Heart right ventricle (tissue), 16 donors: Measurements from ENCODE around the gene SETBP1. TPM values are rescaled to one million over a fixed set of nuclear protein-coding genes. Genes with fewer than 3 reads are reported as not detected.

Source experiments
- ATAC-seq, 8 donors: fragments of 200-7000 bp; cut with Tn5 transposase; one replicate each; pipeline ENCODE4 v1.9.1; 2020; ENCODE audit warnings: mild to moderate bottlenecking in 8 of 8, moderate library complexity in 8 of 8, moderate number of reproducible peaks in 1 of 8
- DNase-seq, 2 donors: peaks; one replicate each; pipeline ENCODE4 v3.0.0-alpha.2; 2020
- H3K27ac ChIP-seq, 10 donors: fragments of 200-600 bp; sonication (generic) in 2 of 10; one replicate each; pipeline versions ENCODE4 v1.5.0 to v1.8.0; 2020 to 2022; ENCODE audit warnings: mild to moderate bottlenecking in 3 of 10
- H3K27me3 ChIP-seq, 7 donors: fragments of 200-600 bp; one replicate each; pipeline ENCODE4 v1.8.0; 2021 to 2022; ENCODE audit warnings: mild to moderate bottlenecking in 2 of 7
- H3K36me3 ChIP-seq, 9 donors: fragments of 200-600 bp; sonication (generic) in 1 of 9; one replicate each; pipeline versions ENCODE4 v1.5.0 to v1.8.0; 2020 to 2022; ENCODE audit warnings: mild to moderate bottlenecking in 2 of 9
- H3K4me1 ChIP-seq, 9 donors: fragments of 200-600 bp; sonication (generic) in 1 of 9; one replicate each; pipeline versions ENCODE4 v1.5.0 to v1.8.0; 2020 to 2022; ENCODE audit warnings: mild to moderate bottlenecking in 4 of 9
- H3K4me3 ChIP-seq, 10 donors: fragments of 200-600 bp; sonication (generic) in 2 of 10; one replicate each; pipeline versions ENCODE4 v1.5.0 to v1.8.0; 2020 to 2022; ENCODE audit warnings: mild to moderate bottlenecking in 7 of 10, moderate library complexity in 2 of 10
- H3K9me3 ChIP-seq, 11 donors: fragments of 200-600 bp in 10 of 11; sonication (generic) in 2 of 11; one replicate each; pipeline versions ENCODE4 v1.5.0 to v1.8.0; 2013 to 2022; ENCODE audit warnings: mild to moderate bottlenecking in 2 of 11, control low read depth in 1 of 11, moderate library complexity in 1 of 11
- CTCF ChIP-seq, 9 donors: fragments of 200-600 bp; sonication (generic) in 2 of 9; IDR thresholded peaks; one replicate each; pipeline versions ENCODE4 v1.5.0 to v1.8.0; 2021 to 2022; ENCODE audit warnings: antibody characterized with exemption in 9 of 9, mild to moderate bottlenecking in 5 of 9, moderate library complexity in 1 of 9
- WGBS, 2 donors: extraction: QIAGEN DNeasy Blood & Tissue Kit; methylation state at CpG; one replicate each; pipeline ENCODE4 v1.1.7; 2013; ENCODE audit warnings: inconsistent platforms in 1 of 2; 5-methylcytosine and 5-hydroxymethylcytosine counted together
- intact Hi-C, 10 donors: fragments of 100-400 bp; cut with DNase I; formaldehyde crosslinking; loops; one replicate each; pipeline versions ENCODE4 v1.11.1 to v1.14.2; 2022
- polyA plus RNA-seq, 2 donors: library from polyadenylated mRNA; stranded (reverse); fragments of 200-250 nt; gene quantifications; one replicate each; pipeline ENCODE4 v1.2.3, GENCODE V29; 2013
- total RNA-seq, 10 donors: library from RNA; stranded (reverse); fragmentation: NEBNext Ultra II Directional in 3 of 10; extraction: Animal tissue kit (Norgen Biotek cat#: 25700) in 3 of 10; gene quantifications; one replicate each; pipeline versions ENCODE4 v1.2.1 to v1.2.4, GENCODE V29; 2021 to 2023
- donor health status: Arrhythmogenic right ventricular cardiomyopathy.
- donor health status: ischemic (EF 13 %, LVEDD 7.1; RV severe dilation, severe dysfunction).
- donor health status: healthy with polysubstance abuse.
- donor health status: DM: no; HTN: yes; CAD: no.
- donor health status: DM: no; HTN: no; CAD: no.
- donor health status: ischemic (EF 25% LVEDD 6.9; RV normal size, moderate dysfunction).
- donor health status: ischemic (EF 25% LVEDD 5.7; RV mildly dilated, moderate dysfunction).
- donor health status: healthy.
- donor health status: DM: yes; HTN: yes; CAD: no.
- donor health status: Ischemic cardiomyopathy.
- donor health status: ischemic (EF 35%, LVEDD 5.7; RV mildly dilated, moderate dysfunction).
- donor health status: nonischemic (EF 11% LVEDD 7.7; RV severe dilation, severe dysfunction).
- donor health status: DM: yes; HTN: yes; CAD: no.
- donor health status: PGD.
- donor health status: ischemic (EF 29% LVEDD 5.4; RV normal size, mild dysfunction).
- donor health status: nonischemic (EF 23%, LVEDD 6.1; RV moderate dilation, normal function).

The SETBP1 gene
- total and polyA plus RNA-seq, 12 donors = 0.71 to 12.2 (median 6.1) TPM

- 81 to 94% methylated on average over 2 of the region's 2 CpGs for WGBS, 2 donors
- no peak overlapping the region for H3K27ac ChIP-seq
- no peak overlapping the region for H3K4me3 ChIP-seq
- DNase-seq = no peak
- no peaks in the 10 kb centered on the region for H3K36me3 ChIP-seq
- H3K27me3 ChIP-seq = no peaks in the 10 kb centered on the region
- H3K9me3 ChIP-seq = no peaks in the 10 kb centered on the region
- intact Hi-C loops = no loop called here
- no peak for ATAC-seq
- TF ChIP-seq CTCF (IDR thresholded peaks at IDR 0.05) = no peak
- H3K4me1 ChIP-seq = peaks cover 6 to 57% (median 20%) of the 10 kb centered on the region in 9 donors
Observed at GRCh38 chr18:44836263-44836662, 155.6 kb downstream of the SETBP1 start.

DNA sequence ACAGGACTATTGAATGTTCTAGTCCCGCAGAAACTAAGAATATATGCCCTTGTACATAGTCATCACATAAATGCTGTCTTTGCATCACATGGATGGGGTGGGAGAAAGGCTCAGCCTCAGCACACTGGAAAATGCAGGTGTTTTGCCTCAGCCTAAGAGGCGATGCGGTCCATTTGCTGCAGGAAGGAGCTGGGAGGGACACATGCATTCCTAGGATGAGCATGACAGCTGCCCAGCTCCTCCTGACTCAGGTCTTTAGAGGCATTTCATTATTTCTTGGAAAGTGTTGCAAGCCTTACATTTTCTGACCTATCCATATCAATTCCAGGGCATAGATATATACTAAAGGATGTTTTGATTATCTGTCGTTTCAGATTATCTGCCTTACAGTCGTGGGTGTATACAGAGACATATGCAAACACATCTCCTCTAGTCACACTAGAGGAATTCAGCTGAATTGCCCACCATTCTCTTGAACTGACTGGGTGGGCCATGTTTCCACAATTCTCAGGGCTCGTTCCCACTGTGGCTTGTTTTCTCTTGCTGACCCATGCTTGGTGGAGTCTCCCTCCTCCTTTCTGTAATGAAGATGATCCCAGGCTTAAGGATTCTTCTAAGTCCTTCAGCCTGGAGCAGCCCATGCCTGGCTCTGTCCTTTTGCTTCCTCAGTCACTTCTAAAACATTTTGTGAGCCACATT lies 156.9 kb downstream of the SETBP1 start:
- DNase-seq = no peak
- 86 to 87% methylated on average over 6 of the region's 6 CpGs for WGBS, 2 donors
- peaks cover 6 to 50% (median 20%) of the 10 kb centered on the region in 9 donors for H3K4me1 ChIP-seq

DNA sequence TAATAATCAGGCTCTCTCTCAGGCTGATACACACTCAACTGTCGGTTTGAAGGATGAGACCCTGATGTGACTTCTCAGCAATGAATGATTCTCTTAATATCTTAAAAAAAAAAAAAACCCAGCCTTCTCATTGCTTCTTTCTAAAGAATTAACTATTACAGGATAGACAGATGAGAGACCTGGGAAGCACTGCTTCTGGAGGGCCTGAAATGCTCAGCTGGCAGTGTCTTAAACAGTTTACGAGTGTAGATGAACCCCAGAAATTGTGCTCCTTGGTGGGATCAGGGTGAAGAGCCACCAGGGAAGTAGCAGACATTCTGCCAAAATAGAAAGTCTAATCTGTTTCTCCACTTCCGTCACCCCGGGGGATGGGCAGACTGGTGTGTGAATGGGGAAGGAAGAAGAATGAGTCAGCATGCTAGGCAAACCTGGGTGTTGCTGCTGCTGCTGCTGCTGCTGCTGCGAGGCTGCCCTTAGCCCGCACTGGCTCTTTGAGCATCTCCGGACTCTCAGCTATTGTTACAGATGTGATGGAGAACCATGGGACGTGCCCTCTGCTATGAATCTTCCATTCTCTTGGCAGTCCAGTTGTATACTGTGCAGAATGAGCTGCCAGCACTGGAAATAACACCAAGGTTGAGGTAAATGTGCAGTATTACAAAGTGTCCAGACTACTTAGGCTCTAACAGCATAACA lies 158.4 kb downstream of the SETBP1 start:
- 55 to 73% methylated on average over 8 of the region's 8 CpGs for WGBS, 2 donors
- ATAC-seq (peak; percentile 56 to 84 (median 78)), DNase-seq (peak; percentile 65 to 76)
- H3K4me3 ChIP-seq = no peak overlapping the region
- intact Hi-C loops = no loop called here
- peak overlapping the region in 2 of 10 donors; percentile 7 to 52 for H3K27ac ChIP-seq
- no peaks in the 10 kb centered on the region for H3K27me3 ChIP-seq
- no peak for TF ChIP-seq CTCF (IDR thresholded peaks at IDR 0.05)
- peaks cover 6 to 45% (median 20%) of the 10 kb centered on the region in 9 donors for H3K4me1 ChIP-seq
- H3K9me3 ChIP-seq = no peaks in the 10 kb centered on the region
- H3K36me3 ChIP-seq = no peaks in the 10 kb centered on the region

More for the DNA sequence above, 156.9 kb downstream of the SETBP1 start:
- H3K27ac ChIP-seq = no peak overlapping the region
- intact Hi-C loops = no loop called here
- ATAC-seq = no peak
- H3K27me3 ChIP-seq = no peaks in the 10 kb centered on the region
- TF ChIP-seq CTCF (IDR thresholded peaks at IDR 0.05) = no peak
- H3K36me3 ChIP-seq = no peaks in the 10 kb centered on the region
- H3K4me3 ChIP-seq = no peak overlapping the region
- no peaks in the 10 kb centered on the region for H3K9me3 ChIP-seq

GRCh38 chr18:44840058-44840790 lies 159.5 kb downstream of the SETBP1 start:
- Histone ChIP-seq H3K27ac (peak overlapping the region in 1 of 10 donors; percentile 6), H3K4me3 (no peak overlapping the region), H3K4me1 (peaks cover 6 to 45% (median 20%) of the 10 kb centered on the region in 9 donors), H3K9me3 (no peaks in the 10 kb centered on the region), H3K27me3 (no peaks in the 10 kb centered on the region), H3K36me3 (no peaks in the 10 kb centered on the region)
- 74 to 84% methylated on average over 5 of the region's 5 CpGs for WGBS, 2 donors
- TF ChIP-seq CTCF (IDR thresholded peaks at IDR 0.05) = no peak
- DNase-seq (peak in 1 of 2 donors; percentile 34), ATAC-seq (peak in 2 of 8 donors; percentile 42 to 46)
- intact Hi-C loops = no loop called here
